Measurements from ENCODE around the gene PDF. TPM values are rescaled to one million over a fixed set of nuclear protein-coding genes. Genes with fewer than 3 reads are reported as not detected.

PDF gene
- total and polyA plus RNA-seq, 2 donors (not counting 3 experiments of a cell fraction or from before 2014, with no cell fraction given): 13.1 to 16.7 TPM

GRCh38 chr16:69321080-69321479, 9.3 kb downstream of the PDF start:
- Histone ChIP-seq H3K27ac (ENCODE audit: insufficient read depth, low read depth, low read length) (no peak overlapping the region), H2AFZ (ENCODE audit: low read depth, low read length) (no peak overlapping the region), H3K36me3 (ENCODE audit: control insufficient read depth in 2 of 2, extremely low read depth in 1 of 2, insufficient read depth in 2 of 2, low read length in 2 of 2) (peaks cover 24 to 59% of the 10 kb centered on the region in 2 experiments), H4K20me1 (replicated peaks; ENCODE audit: control insufficient read depth, extremely low read depth, insufficient read depth, low read length) (no peaks in the 10 kb centered on the region), H3K79me2 (ENCODE audit: control insufficient read depth, insufficient read depth, low read length) (peaks cover 21% of the 10 kb centered on the region), H3K9me1 (replicated peaks; ENCODE audit: control insufficient read depth, extremely low read depth, insufficient read depth, low read length) (no peaks in the 10 kb centered on the region), H3K4me3 (replicated peaks in 1 of 3; ENCODE audit: insufficient read depth in 1 of 3, low read depth in 1 of 3, low read length in 3 of 3) (no peak overlapping the region), H3K9me3 (replicated peaks; ENCODE audit: control insufficient read depth, insufficient read depth, low read length) (no peaks in the 10 kb centered on the region), H3K4me1 (ENCODE audit: control insufficient read depth, extremely low read depth, insufficient read depth, low read length) (no peaks in the 10 kb centered on the region), H3K4me2 (ENCODE audit: insufficient read depth, low read length) (no peak overlapping the region), H3K9ac (replicated peaks; ENCODE audit: extremely low read depth, insufficient read depth, low read length) (no peak overlapping the region), H3K27me3 (ENCODE audit: control insufficient read depth in 2 of 2, insufficient read depth in 2 of 2, low read length in 2 of 2) (no peaks in the 10 kb centered on the region)
- POLR2A ChIA-PET: no interaction called here
- intact Hi-C loops (cut with micrococcal nuclease): no loop called here
- dilution Hi-C loops (cut with MboI; ENCODE audit: extremely low pct_ligation_motif_present, low sequenced_read_pairs): no loop called here
- no peak for FAIRE-seq
- TF ChIP-seq EZH2 (IDR thresholded peaks at IDR 0.05; ENCODE audit: borderline replicate concordance, low read depth, low read length, severe bottlenecking): no peak
- no peak for TF ChIP-seq MAX (IDR thresholded peaks at IDR 0.05; ENCODE audit: insufficient read depth, insufficient read length)
- TF ChIP-seq MYC (IDR thresholded peaks at IDR 0.05; ENCODE audit: low read depth, low read length): no peak
- TF ChIP-seq FOS (IDR thresholded peaks at IDR 0.05; ENCODE audit: borderline replicate concordance, insufficient read depth, low read length): no peak
- TF ChIP-seq POLR2A (IDR thresholded peaks at IDR 0.05; ENCODE audit: low read depth, low read length): no peak
- no peak for TF ChIP-seq GATA2 (IDR thresholded peaks at IDR 0.05; ENCODE audit: insufficient read depth, insufficient read length, low read depth, low read length)
- no peak for TF ChIP-seq JUN (IDR thresholded peaks at IDR 0.05; ENCODE audit: borderline replicate concordance, insufficient read depth, insufficient read length, low read depth)
- no peak for TF ChIP-seq CTCF (IDR thresholded peaks at IDR 0.05; ENCODE audit: extremely low read depth in 1 of 2, insufficient read depth in 1 of 2, low read depth in 1 of 2, low read length in 2 of 2)
- no peak for TF ChIP-seq POLR2AphosphoS5 (IDR thresholded peaks at IDR 0.05; ENCODE audit: insufficient read depth, low read depth, low read length)
- DNase-seq (ENCODE audit: low read depth, low spot score): no peak
- CTCF ChIA-PET: no interaction called here
- BruUV-seq (replicated peaks): no TSS peak
